ENCODE data around the gene FAM171A1. TPM values are rescaled to one million over a fixed set of nuclear protein-coding genes. Genes with fewer than 3 reads are reported as not detected.
"Not testable (repeated sequence)": the region's sequence is repeated elsewhere in the genome, so short reads cannot be mapped to it uniquely, and the experiment has no call there.

The FAM171A1 gene
- total RNA-seq, 1 donor from 2014 or later: 73.6 TPM

DNA sequence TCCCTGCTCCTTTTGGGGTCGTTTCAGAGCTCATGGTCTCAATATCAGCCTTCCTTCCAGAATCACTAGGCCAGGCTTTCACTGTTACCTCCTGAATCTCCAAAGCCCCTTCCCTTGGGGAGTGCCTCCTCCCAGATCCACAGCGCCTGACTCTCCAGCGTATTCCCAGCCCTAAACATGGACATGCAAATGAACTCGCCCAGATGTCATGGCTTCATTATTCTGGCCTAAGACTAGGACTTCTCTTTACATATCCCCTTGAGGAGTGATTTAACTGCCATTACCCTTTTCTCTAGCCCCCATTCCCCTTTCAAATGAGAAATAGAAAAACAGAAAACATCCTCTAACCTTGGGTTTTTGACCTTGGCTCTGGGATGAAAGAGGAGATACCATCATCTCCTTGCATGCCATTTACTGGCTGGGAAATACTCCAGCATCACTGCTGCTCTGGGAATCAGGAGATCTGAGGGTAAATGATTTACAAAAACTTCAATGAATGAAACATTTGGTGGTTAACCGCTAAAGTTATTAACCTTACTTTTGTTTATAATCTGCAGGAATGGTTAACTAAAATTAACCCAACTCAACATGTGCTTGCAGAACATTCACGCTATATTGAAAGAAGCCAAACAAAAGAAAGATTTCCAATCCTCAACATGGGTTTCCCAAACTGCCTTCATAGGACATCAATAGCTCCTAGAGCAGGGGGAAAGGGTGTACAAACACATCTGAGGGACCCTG is 37.0 kb downstream of the FAM171A1 start:
- TF ChIP-seq, protein P1, sequence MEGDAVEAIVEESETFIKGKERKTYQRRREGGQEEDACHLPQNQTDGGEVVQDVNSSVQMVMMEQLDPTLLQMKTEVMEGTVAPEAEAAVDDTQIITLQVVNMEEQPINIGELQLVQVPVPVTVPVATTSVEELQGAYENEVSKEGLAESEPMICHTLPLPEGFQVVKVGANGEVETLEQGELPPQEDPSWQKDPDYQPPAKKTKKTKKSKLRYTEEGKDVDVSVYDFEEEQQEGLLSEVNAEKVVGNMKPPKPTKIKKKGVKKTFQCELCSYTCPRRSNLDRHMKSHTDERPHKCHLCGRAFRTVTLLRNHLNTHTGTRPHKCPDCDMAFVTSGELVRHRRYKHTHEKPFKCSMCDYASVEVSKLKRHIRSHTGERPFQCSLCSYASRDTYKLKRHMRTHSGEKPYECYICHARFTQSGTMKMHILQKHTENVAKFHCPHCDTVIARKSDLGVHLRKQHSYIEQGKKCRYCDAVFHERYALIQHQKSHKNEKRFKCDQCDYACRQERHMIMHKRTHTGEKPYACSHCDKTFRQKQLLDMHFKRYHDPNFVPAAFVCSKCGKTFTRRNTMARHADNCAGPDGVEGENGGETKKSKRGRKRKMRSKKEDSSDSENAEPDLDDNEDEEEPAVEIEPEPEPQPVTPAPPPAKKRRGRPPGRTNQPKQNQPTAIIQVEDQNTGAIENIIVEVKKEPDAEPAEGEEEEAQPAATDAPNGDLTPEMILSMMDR (IDR thresholded peaks at IDR 0.05; ENCODE audit: unreplicated experiment): no peak
- Mint-ChIP-seq H3K4me3 (no peak overlapping the region), H3K27me3 (ENCODE audit: low read depth) (no peaks in the 10 kb centered on the region)

DNA sequence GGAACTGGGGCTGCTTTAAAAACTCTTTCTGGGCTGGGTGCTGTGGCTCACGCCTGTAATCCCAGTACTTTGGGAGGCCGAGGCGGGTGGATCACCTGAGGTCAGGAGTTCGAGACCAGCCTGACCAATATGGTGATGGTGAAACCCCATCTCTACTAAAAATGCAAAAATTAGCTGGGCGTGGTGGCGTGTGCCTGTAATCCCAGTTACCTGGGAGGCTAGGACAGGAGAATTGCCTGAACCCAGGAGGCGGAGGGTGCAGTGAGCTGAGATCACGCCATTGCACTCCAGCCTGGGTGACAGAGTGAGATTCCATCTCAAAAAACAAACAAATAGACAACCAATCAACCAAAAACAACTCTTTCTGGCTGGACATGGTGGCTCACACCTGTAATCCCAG is 37.9 kb downstream of the FAM171A1 start:
- not testable (repeated sequence) for H3K27ac Mint-ChIP-seq; H3K27me3 Mint-ChIP-seq (ENCODE audit: low read depth); H3K4me3 Mint-ChIP-seq; H3K4me1 Mint-ChIP-seq; H3K9me3 Mint-ChIP-seq; DNase-seq (ENCODE audit: low spot score in 2 of 2, unreplicated experiment in 2 of 2); H3K36me3 Mint-ChIP-seq

More for the DNA sequence above, 37.0 kb downstream of the FAM171A1 start:
- Mint-ChIP-seq H3K36me3 (no peaks in the 10 kb centered on the region), H3K27ac (no peak overlapping the region), H3K4me1 (peaks cover 8% of the 10 kb centered on the region), H3K9me3 (no peaks in the 10 kb centered on the region)
- DNase-seq (ENCODE audit: low spot score in 2 of 2, unreplicated experiment in 2 of 2): no peak

DNA sequence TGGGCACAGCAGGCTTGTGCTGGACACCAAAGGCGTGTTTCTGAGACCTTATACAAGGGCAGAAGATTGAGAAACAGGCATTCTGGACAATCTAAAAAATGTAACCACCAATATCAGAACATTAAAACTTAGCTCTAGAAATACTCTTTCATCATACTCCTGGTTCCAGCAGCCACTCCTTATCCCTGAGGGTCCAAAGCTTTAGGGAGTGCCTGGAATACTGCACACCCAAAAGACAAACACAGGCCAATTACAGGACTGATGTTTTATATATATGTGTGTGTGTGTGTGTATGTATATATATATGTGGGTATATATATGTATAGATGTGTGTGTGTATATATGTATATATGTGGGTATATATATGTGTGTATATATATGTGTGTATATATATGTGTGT is 39.6 kb downstream of the FAM171A1 start:
- H3K27ac Mint-ChIP-seq: no peak overlapping the region
- H3K27me3 Mint-ChIP-seq (ENCODE audit: low read depth): no peaks in the 10 kb centered on the region
- TF ChIP-seq, protein P1 (IDR thresholded peaks at IDR 0.05; ENCODE audit: unreplicated experiment): no peak
- no peak overlapping the region for H3K4me3 Mint-ChIP-seq
- H3K36me3 Mint-ChIP-seq: no peaks in the 10 kb centered on the region
- no peak for DNase-seq (ENCODE audit: low spot score in 2 of 2, unreplicated experiment in 2 of 2)
- peaks cover 8% of the 10 kb centered on the region for H3K4me1 Mint-ChIP-seq
- no peaks in the 10 kb centered on the region for H3K9me3 Mint-ChIP-seq

DNA sequence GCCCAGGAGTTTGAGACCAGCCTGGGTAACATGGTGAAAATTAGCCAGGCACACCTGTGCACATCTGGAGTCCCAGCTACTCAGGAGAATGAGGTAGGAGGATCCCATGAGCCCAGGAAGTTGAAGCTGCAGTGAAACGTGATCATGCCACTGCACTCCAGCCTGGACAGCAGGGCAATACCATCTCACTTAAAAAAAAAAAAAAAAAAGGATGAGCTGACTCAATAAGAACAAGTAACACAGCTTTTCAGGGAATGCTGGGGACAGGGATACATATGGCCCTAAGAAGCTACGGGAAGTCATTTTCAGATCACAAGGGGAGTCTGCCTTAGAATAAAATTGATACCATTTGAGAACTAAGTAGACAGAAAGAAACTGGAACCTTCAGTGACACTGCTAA is 41.7 kb downstream of the FAM171A1 start:
- Mint-ChIP-seq H3K9me3 (no peaks in the 10 kb centered on the region), H3K36me3 (no peaks in the 10 kb centered on the region), H3K27me3 (ENCODE audit: low read depth) (no peaks in the 10 kb centered on the region), H3K4me1 (peaks cover 11% of the 10 kb centered on the region), H3K4me3 (no peak overlapping the region), H3K27ac (no peak overlapping the region)
- TF ChIP-seq, protein P1 (IDR thresholded peaks at IDR 0.05; ENCODE audit: unreplicated experiment): no peak
- no peak for DNase-seq (ENCODE audit: low spot score in 2 of 2, unreplicated experiment in 2 of 2)

DNA sequence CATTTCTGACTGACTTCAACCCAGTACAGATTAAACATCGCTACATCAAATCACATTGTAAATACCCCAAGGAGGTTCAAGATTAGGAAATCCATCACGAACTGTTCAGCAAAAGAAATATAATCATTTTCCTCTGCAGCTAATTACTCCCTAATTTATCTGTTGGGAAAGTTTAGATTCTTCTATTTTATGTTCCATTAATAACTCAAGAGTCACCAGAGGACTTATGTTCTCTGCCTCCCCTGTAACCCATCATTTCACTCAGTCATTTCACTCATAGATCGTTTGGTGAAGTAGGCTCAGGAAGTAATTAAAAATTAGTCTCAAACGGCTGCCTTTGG is 45.2 kb downstream of the FAM171A1 start:
- no peaks in the 10 kb centered on the region for H3K27me3 Mint-ChIP-seq (ENCODE audit: low read depth)
- TF ChIP-seq, protein P1 (IDR thresholded peaks at IDR 0.05; ENCODE audit: unreplicated experiment): no peak
- no peak for DNase-seq (ENCODE audit: low spot score in 2 of 2, unreplicated experiment in 2 of 2)
- H3K9me3 Mint-ChIP-seq: no peaks in the 10 kb centered on the region
- peaks cover 19% of the 10 kb centered on the region for H3K4me1 Mint-ChIP-seq
- H3K36me3 Mint-ChIP-seq: no peaks in the 10 kb centered on the region
- H3K27ac Mint-ChIP-seq: peak overlapping the region; percentile 62
- H3K4me3 Mint-ChIP-seq: no peak overlapping the region

DNA sequence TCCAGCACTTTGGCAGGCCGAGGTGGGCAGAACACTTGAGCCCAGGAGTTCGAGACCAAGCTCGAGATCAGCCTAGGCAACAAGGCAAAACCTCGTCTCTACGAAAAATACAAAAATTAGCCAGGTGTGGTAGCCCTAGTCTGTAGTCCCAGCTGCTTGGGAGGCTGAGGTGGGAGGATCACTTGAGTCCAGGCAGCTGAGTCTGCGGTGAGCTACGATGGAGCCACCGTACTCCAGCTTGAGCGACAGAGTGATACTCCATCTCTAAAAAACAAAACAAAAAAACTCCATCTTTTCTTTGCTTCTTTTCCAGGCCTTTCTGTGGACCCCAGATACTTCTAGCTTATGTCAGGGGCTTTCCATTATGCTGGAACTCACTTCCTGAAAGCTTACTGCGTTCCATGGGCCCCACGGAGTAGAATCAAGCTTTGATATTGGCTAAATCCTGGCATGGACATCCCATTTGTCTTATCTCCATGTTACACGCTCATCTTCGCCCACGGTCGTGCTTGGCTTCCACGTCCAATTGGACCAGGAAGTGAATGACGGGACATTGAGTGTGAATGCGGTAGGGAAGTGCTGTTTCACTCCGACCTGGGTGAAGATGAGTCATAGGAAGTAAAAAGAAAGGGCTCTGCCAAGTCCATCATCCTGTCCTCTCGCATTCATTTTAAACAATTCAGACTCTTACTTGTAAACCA is 45.7 kb downstream of the FAM171A1 start:
- no peaks in the 10 kb centered on the region for H3K9me3 Mint-ChIP-seq
- no peak overlapping the region for H3K4me3 Mint-ChIP-seq
- no peaks in the 10 kb centered on the region for H3K36me3 Mint-ChIP-seq
- DNase-seq (ENCODE audit: low spot score in 2 of 2, unreplicated experiment in 2 of 2): no peak
- no peaks in the 10 kb centered on the region for H3K27me3 Mint-ChIP-seq (ENCODE audit: low read depth)
- peaks cover 21% of the 10 kb centered on the region for H3K4me1 Mint-ChIP-seq
- peak overlapping the region; percentile 62 for H3K27ac Mint-ChIP-seq
- TF ChIP-seq, protein P1 (IDR thresholded peaks at IDR 0.05; ENCODE audit: unreplicated experiment): no peak

Measured in mesothelial cell of epicardium (in vitro differentiated cells).